ENCODE results near the gene IL17B. TPM values are rescaled to one million over a fixed set of nuclear protein-coding genes. Genes with fewer than 3 reads are reported as not detected.

IL17B gene
- total and polyA plus RNA-seq, 2 of the 13 experiments (the other 11 are each of a cell fraction or from before 2014, with no cell fraction given) = 0.29 to 2.6 TPM

- TF ChIP-seq MED1 (CRISPR knock-in tag; IDR thresholded peaks at IDR 0.05) (no peak), FOXO1 (CRISPR knock-in tag; IDR thresholded peaks at IDR 0.05) (no peak), RBAK (CRISPR knock-in tag; IDR thresholded peaks at IDR 0.05) (no peak), NFKB2 (CRISPR knock-in tag; IDR thresholded peaks at IDR 0.05; ENCODE audit: borderline replicate concordance) (0 out of 2 replicates have a peak, but pooled peaks have one; percentile 44), ZNF713 (CRISPR knock-in tag; IDR thresholded peaks at IDR 0.05) (0 out of 2 replicates have a peak, but pooled peaks have one; percentile 32), ZNF253 (CRISPR knock-in tag; IDR thresholded peaks at IDR 0.05; ENCODE audit: borderline replicate concordance) (0 out of 2 replicates have a peak, but pooled peaks have one; percentile 35), E2F2 (CRISPR knock-in tag; IDR thresholded peaks at IDR 0.05; ENCODE audit: borderline replicate concordance) (0 out of 2 replicates have a peak, but pooled peaks have one; percentile 21), ZNF282 (IDR thresholded peaks at IDR 0.05; ENCODE audit: partially characterized antibody) (no peak), MBD4 (IDR thresholded peaks at IDR 0.05; ENCODE audit: borderline replicate concordance, low read length) (no peak), MAZ (IDR thresholded peaks at IDR 0.05; ENCODE audit: borderline replicate concordance, low read depth, low read length) (no peak), MAZ (CRISPR knock-in tag; IDR thresholded peaks at IDR 0.05; ENCODE audit: low read depth) (peak; percentile 9; the same call in 1 of the 2 replicates), ZNF207 (IDR thresholded peaks at IDR 0.05; ENCODE audit: borderline replicate concordance) (no peak), ZSCAN21 (CRISPR knock-in tag; IDR thresholded peaks at IDR 0.05; ENCODE audit: borderline replicate concordance) (0 out of 2 replicates have a peak, but pooled peaks have one; percentile 8), ZFP62 (CRISPR knock-in tag; IDR thresholded peaks at IDR 0.05) (no peak), ZNF776 (CRISPR knock-in tag; IDR thresholded peaks at IDR 0.05) (0 out of 2 replicates have a peak, but pooled peaks have one; percentile 65), TBX2 (CRISPR knock-in tag; IDR thresholded peaks at IDR 0.05; ENCODE audit: borderline replicate concordance) (peak; percentile 13; the same call in 1 of the 2 replicates), ZNF703 (CRISPR knock-in tag; IDR thresholded peaks at IDR 0.05; ENCODE audit: borderline replicate concordance) (no peak), AHDC1 (CRISPR knock-in tag; IDR thresholded peaks at IDR 0.05; ENCODE audit: borderline replicate concordance) (0 out of 2 replicates have a peak, but pooled peaks have one; percentile 20), ZNF670 (CRISPR knock-in tag; IDR thresholded peaks at IDR 0.05; ENCODE audit: borderline replicate concordance) (peak; percentile 69; the same call in 1 of the 2 replicates), ZNF674 (CRISPR knock-in tag; IDR thresholded peaks at IDR 0.05; ENCODE audit: low read depth) (no peak)
- TF ChIP-seq, protein P1, sequence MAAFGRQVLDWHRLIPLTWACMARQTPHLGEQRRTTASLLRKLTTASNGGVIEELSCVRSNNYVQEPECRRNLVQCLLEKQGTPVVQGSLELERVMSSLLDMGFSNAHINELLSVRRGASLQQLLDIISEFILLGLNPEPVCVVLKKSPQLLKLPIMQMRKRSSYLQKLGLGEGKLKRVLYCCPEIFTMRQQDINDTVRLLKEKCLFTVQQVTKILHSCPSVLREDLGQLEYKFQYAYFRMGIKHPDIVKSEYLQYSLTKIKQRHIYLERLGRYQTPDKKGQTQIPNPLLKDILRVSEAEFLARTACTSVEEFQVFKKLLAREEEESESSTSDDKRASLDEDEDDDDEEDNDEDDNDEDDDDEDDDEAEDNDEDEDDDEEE (CRISPR knock-in tag; IDR thresholded peaks at IDR 0.05) = 0 out of 2 replicates have a peak, but pooled peaks have one; percentile 61
Observed at GRCh38 chr5:149381261-149381985, 2.3 kb upstream of the IL17B start (continued).
